ENCODE data around the gene OVAAL.

- TF ChIP-seq CTCF (IDR thresholded peaks at IDR 0.05; ENCODE audit: insufficient read depth, low read length) (no peak), REST (IDR thresholded peaks at IDR 0.05; ENCODE audit: insufficient replicate concordance, low read depth) (no peak)
These were observed 34.6 kb downstream of the OVAAL start for GRCh38 chr1:180593382-180593781.
